HepG2 (cell line): ENCODE data around the gene PEX11G. TPM values are rescaled to one million over a fixed set of nuclear protein-coding genes. Genes with fewer than 3 reads are reported as not detected.
A peak's percentile ranks its signal among the peaks of the same experiment; 100 is the strongest.

Experiments used
- ATAC-seq: fragments of 200-7000 bp; cut with Tn5 transposase; 3 replicates; pipeline ENCODE4 v1.9.1; 2020; ENCODE audit warnings: mild to moderate bottlenecking, moderate library complexity
- BruUV-seq: library from RNA; stranded (reverse); fragments of 400-500 nt; replicated peaks from 2 replicates; lab custom pipeline; 2021; lab: Mats Ljungman, UMichigan
- CTCF ChIA-PET: fragments of 300-600 bp; formaldehyde crosslinking; extraction: SDS; loops from one replicate; lab custom pipeline; 2021; ENCODE audit warnings: low total read pairs, inconsistent platforms, low intra/inter-chr PET ratio; lab: Yijun Ruan, JAX
- POLR2A ChIA-PET: fragments of 350-600 bp; sonication (Branson Sonifier 250); formaldehyde crosslinking; loops from one replicate; lab custom pipeline; 2020; ENCODE audit warnings: antibody characterized with exemption, inconsistent platforms; lab: Yijun Ruan, JAX
- DNase-seq: peaks from one replicate; pipeline ENCODE4 v3.0.0-alpha.2; 2015; ENCODE audit warnings: low spot score
- FAIRE-seq: peaks from 3 replicates; lab custom pipeline; 2011; peaks lifted over from hg19 to GRCh38; lab: Jason Lieb, UNC
- H2AFZ ChIP-seq: one replicate; pipeline ENCODE4 v1.6.1; 2011; ENCODE audit warnings: low read length, inconsistent platforms
- H3K27ac ChIP-seq: fragments of 300-600 bp; 3 replicates; pipeline ENCODE4 v1.8.0; 2011; ENCODE audit warnings: mixed run types, mild to moderate bottlenecking, mixed read lengths, low read length, inconsistent platforms; ENCODE audit not compliant: insufficient read depth; ENCODE audit errors: extremely low read length
- H3K27me3 ChIP-seq, 2 experiments: fragments of 200-600 bp in 1 of 2; 2 replicates in 1 of 2; 3 replicates in 1 of 2; pipeline versions ENCODE4 v1.6.0 to v1.8.0; 2011; ENCODE audit warnings: low read length in 2 of 2, mild to moderate bottlenecking in 2 of 2, moderate library complexity in 2 of 2, inconsistent platforms in 1 of 2; ENCODE audit not compliant: insufficient read depth in 2 of 2, control insufficient read depth in 1 of 2
- H3K36me3 ChIP-seq, 2 experiments: fragments of 200-600 bp in 1 of 2; replicated peaks in 1 of 2; 2 replicates in 1 of 2; 3 replicates in 1 of 2; pipeline versions ENCODE4 v1.5.1 to v1.8.0; 2011; ENCODE audit warnings: low read length in 2 of 2, inconsistent platforms in 1 of 2; ENCODE audit not compliant: insufficient read depth in 2 of 2, control insufficient read depth in 1 of 2
- H3K4me1 ChIP-seq: 2 replicates; pipeline ENCODE4 v1.5.1; 2012; ENCODE audit warnings: low read length, inconsistent platforms; ENCODE audit not compliant: insufficient read depth
- H3K4me2 ChIP-seq: 2 replicates; pipeline ENCODE4 v1.6.0; 2011; ENCODE audit warnings: low read depth, low read length, inconsistent platforms
- H3K4me3 ChIP-seq, 3 experiments: fragments of 200-600 bp in 1 of 3; sonication (generic), shearing (Covaris generic) in 1 of 3; replicated peaks in 1 of 3; 2 replicates each; pipeline ENCODE4 v1.5.1; 2011 to 2016; ENCODE audit warnings: low read length in 3 of 3, inconsistent platforms in 2 of 3, low read depth in 2 of 3, mild to moderate bottlenecking in 2 of 3, control low read depth in 1 of 3, mixed read lengths in 1 of 3; ENCODE audit not compliant: insufficient read depth in 1 of 3
- H3K79me2 ChIP-seq: one replicate; pipeline ENCODE4 v1.6.1; 2011; ENCODE audit warnings: low read length, inconsistent platforms; ENCODE audit not compliant: insufficient read depth
- H3K9ac ChIP-seq: 2 replicates; pipeline ENCODE4 v1.6.0; 2011; ENCODE audit warnings: mild to moderate bottlenecking, low read depth, low read length, inconsistent platforms; ENCODE audit not compliant: insufficient read depth
- H3K9me3 ChIP-seq: 2 replicates; pipeline ENCODE4 v1.5.1; 2012; ENCODE audit warnings: mild to moderate bottlenecking, low read length
- H4K20me1 ChIP-seq: 2 replicates; pipeline ENCODE4 v1.6.0; 2011; ENCODE audit warnings: inconsistent platforms, mild to moderate bottlenecking, low read length, moderate library complexity; ENCODE audit not compliant: insufficient read depth
- CTCF ChIP-seq: sonication (generic); formaldehyde crosslinking; IDR thresholded peaks from 2 replicates; pipeline ENCODE4 v1.5.0; 2020; ENCODE audit warnings: mild to moderate bottlenecking, missing genetic modification reagents, moderate library complexity
- GATA4 ChIP-seq: sonication (generic); IDR thresholded peaks from 2 replicates; pipeline ENCODE4 v1.6.1; 2016; ENCODE audit warnings: antibody characterized with exemption, low read depth, borderline replicate concordance
- RXRA ChIP-seq: sonication (generic); formaldehyde crosslinking; IDR thresholded peaks from 2 replicates; pipeline ENCODE4 v1.5.1; 2020; ENCODE audit warnings: missing genetic modification reagents
- ZBTB43 ChIP-seq: sonication (generic); formaldehyde crosslinking; conservative IDR thresholded peaks from 2 replicates; pipeline ENCODE4 v1.4.0; 2020; ENCODE audit warnings: missing genetic modification reagents
- ZNF558 ChIP-seq: sonication (generic); formaldehyde crosslinking; IDR thresholded peaks from 2 replicates; pipeline ENCODE4 v1.9.0; 2022; ENCODE audit warnings: mild to moderate bottlenecking, missing genetic modification reagents, borderline replicate concordance
- WGBS: methylation state at CpG from one replicate; pipeline ENCODE4 v1.1.6; 2017; ENCODE audit warnings: low lambda C conversion rate; 5-methylcytosine and 5-hydroxymethylcytosine counted together
- in situ Hi-C: cut with HindIII; loops from 2 replicates; pipeline ENCODE4 v1.10.0; 2017; ENCODE audit warnings: low pct_unique_long_range_greater_than_20kb; ENCODE audit not compliant: extremely low pct_ligation_motif_present
- intact Hi-C: fragments of 100-400 bp; cut with micrococcal nuclease; formaldehyde crosslinking; loops from one replicate; pipeline ENCODE4 v1.10.0; 2022; ENCODE audit not compliant: unreplicated experiment
- polyA plus RNA-seq, 8 experiments: library from polyadenylated mRNA; depleted of rRNA in 3 of 8; stranded (reverse) in 7 of 8; unstranded in 1 of 8; fragments of >200 nt; fragmentation: Illumina TruSeq in 4 of 8; extraction: Trizol in 4 of 8; gene quantifications; 2 replicates each; pipeline versions ENCODE4 v1.2.1 to v1.2.3, GENCODE V29; 2011 to 2016; ENCODE audit warnings: low read depth in 4 of 8, missing spikeins in 1 of 8, mixed read lengths in 1 of 8; ENCODE audit not compliant: insufficient read depth in 1 of 8
- total RNA-seq, 5 experiments: library from RNA; depleted of rRNA; stranded (reverse); fragments of >200 nt; fragmentation: Illumina TruSeq; extraction: Trizol; gene quantifications; 2 replicates each; pipeline ENCODE4 v1.2.3, GENCODE V29; 2016; ENCODE audit warnings: low read depth in 1 of 5

Gene PEX11G
- total and polyA plus RNA-seq, 2 of the 13 experiments (the other 11 are each of a cell fraction or from before 2014, with no cell fraction given): not detected

- peak; percentile 54 for FAIRE-seq
- Histone ChIP-seq H3K4me1 (peaks cover 30% of the 10 kb centered on the region), H3K27ac (no peak overlapping the region), H3K4me2 (no peak overlapping the region), H3K36me3 (no peaks in the 10 kb centered on the region), H4K20me1 (no peaks in the 10 kb centered on the region), H3K4me3 (no peak overlapping the region), H3K9me3 (no peaks in the 10 kb centered on the region), H3K79me2 (no peaks in the 10 kb centered on the region), H3K9ac (no peak overlapping the region), H2AFZ (no peak overlapping the region), H3K27me3 (peaks cover 0 to 5% of the 10 kb centered on the region in 2 experiments; a peak in 3 of 5 replicates)
- intact Hi-C loops: loop anchor here (10.0 kb wide), 1 partner anchor 102 kb away; no protein-coding TSS in a partner anchor
- 37% methylated on average over 7 of the region's 7 CpGs for WGBS
- DNase-seq: no peak
- POLR2A ChIA-PET: interaction anchor here (1.1 kb wide), 3 partner anchors 9 to 132 kb away, joined by 3 read pairs; partner anchors contain the start of genes MCOLN1, PET100 and XAB2
- peak; percentile 44 for ATAC-seq
- no TSS peak for BruUV-seq
- TF ChIP-seq GATA4 (no peak), RXRA (CRISPR knock-in tag) (no peak), ZBTB43 (CRISPR knock-in tag) (no peak), CTCF (CRISPR knock-in tag) (peak; percentile 31), ZNF558 (CRISPR knock-in tag) (no peak)
- CTCF ChIA-PET: no interaction called here
- in situ Hi-C loops: no loop called here
Observed at GRCh38 chr19:7497292-7497691, 8.5 kb upstream of the PEX11G start.
